ENCODE measurements around the gene GOLT1A.
A peak's percentile ranks its signal among the peaks of the same experiment; 100 is the strongest.

The GOLT1A gene

DNA sequence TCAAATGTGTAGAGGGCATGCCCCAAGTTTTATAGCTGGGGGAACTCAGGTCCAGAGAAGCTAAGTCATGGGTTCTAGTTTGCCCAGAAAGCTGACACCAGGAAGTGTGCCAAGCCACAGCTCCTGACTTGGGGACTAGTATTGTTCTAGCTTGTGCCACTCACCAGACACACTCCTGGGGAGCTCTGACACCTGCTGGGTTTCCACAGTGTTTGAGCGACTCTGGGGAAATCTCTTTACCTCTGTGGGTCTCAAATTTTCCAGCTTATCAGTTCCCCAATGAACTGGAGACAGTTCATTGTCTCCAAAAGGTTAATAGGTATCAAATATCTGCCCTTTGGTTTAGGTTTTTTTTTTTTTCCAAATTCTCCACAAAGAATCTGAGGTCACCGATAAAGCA is 21.7 kb downstream of the GOLT1A start:
- DNase-seq (ENCODE audit: low spot score), result no peak

DNA sequence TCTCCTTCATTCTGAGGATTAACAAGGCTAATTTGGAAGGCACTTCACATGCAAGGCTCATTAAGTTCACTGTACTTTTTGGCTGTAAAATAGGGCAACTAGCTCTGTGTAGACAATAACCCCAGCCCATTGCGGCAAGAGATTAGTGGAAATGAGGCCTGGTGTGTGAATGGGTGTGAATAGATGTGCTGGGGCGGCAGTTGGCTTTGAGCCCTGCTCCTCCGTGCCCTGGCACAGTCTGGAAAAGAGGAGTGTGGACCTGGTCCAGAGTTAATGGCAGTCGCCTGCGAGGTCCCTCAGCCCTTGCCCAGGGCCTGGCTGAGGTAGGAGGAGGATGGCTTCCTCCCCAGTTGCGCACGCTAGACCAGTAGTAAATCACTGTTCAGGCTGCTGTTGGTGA is 22.3 kb downstream of the GOLT1A start:
- DNase-seq (ENCODE audit: low spot score), result no peak

DNA sequence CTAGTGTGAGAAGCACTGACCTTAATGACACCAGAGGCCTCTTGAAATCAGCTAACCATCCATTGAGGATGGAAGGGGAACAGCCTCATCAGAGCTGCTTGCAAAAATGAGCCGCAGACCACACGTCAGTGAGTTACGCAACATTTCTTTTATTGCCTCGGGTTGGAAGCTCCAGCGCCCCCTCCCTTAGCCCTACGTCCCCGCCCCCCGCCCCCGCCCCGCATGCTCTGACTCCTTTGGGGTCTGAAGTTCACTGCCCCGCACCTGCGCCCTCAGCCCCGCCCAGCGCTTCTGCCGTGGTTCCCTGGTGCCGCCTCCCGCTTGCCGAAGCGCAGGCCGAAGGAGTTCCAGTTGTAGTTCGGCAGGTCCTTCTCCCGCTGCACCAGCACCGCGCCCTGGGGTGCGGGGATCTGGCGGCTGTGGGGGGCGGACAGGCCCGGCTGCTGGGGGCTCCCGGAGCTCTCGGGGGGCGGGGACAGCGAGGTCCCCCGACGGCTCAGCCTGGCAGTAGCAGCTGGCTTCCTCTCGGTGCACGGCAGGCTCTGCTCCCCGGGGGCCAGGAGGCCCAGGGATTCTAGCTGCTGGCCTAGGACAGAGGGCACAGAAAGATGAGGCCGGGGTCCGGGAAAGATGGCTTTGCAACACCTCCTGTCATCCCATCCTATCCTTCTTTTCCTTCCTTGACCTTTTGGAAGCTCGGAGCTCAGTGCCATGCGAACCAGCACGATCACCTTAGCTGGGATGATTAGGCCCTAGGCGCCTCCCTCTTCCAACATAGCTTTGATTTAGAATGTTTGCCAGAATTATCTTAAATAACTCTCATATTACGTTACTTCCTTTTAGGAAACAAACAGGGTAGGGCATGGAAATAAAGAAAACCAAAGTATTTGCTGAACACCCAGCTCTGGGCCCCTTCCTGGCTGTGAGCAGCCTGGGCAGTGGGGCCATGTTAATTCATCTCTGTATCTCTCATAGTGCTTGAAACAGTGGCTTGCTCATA is 23.3 kb downstream of the GOLT1A start:
- no peak for DNase-seq (ENCODE audit: low spot score)

DNA sequence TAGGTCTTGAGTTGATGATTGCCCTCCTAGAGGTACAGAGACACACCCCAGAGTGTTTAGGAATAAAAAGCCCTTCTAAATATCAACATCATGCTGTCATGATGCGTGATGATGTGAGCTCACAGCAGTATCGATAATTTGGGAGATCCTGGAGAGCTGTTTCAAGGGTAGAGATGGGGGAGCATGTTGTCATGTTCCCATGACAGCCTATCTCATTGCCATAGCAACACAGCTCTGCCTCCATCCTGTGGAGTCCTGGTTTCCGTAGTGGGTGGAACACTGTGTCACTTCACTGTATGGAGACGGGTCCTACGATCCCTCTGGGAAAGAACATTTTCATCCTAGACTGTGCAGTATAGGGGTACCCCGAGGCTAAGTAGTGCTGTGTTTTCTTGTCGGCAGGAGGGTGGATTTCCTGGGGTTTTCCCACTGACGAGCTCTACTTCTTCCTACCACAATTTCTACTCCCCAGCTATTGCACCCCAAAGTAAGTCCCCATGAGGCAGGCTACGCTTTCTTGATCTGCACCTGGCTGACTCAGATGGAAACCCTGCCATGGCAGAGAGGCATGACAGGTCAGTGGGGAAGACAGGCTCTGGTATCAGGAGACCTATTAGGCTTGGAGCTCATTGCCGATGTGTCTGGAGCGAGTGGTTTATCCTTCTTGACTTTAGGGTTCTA is 24.7 kb downstream of the GOLT1A start:
- no peak for DNase-seq (ENCODE audit: low spot score)

DNA sequence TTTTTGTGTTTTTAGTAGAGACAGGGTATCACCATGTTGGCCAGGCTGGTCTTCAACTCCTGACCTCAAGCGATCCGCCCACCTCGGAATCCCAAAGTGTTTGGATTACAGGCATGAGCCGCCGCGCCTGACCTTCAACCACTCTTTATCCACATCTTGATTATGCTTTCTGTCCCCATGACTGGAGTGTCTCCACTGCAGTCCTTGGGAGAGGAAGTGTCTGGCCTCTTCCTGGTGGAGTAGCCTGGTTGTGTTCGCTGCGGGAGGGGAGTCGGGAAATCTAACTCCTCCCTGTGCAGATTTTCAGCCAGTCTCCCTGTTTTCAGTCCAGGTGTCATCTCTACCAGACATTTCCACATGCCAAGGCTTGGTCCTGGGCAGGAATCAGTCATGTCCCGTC is 27.2 kb downstream of the GOLT1A start:
- no peak for DNase-seq (ENCODE audit: low spot score)

DNA sequence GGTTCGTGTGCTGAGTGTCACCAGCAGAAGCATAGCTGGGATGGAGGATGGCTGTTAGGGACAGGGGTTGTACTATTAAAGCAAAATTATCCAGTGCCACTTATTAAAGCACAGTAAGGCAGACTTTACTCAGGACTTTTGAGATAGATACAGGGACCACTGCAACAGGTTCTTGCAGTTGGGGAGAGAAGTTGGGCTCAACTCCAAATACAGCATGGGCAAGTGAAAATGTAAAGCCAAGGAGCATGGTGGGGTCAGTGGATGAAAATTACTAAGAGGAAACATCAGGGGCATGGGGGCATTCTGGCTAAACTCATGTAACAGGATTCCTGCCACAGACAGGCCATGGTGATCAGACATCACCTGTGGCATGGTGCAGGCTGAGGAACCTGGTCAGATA is 32.7 kb downstream of the GOLT1A start:
- no peak for DNase-seq (ENCODE audit: low spot score)

DNA sequence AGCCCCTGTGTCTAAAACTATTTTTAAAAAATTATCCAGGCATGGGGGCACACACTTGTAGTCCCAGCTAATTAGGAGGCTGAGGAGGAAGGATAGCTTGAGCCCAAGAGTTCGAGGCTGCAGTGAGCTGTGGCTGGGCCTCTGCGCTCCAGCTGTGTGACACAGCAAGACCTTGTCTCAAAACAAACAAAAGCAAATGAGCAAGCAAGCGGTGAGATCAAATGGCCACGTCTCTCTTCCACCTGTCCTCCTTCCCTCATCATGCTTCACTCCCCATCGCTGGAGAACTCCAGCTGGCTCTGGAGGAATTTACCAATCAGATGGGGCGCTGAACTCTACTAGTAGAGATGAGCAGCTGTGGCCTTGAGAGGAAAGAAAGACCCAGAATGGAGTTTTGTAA is 33.7 kb downstream of the GOLT1A start:
- no peak for DNase-seq (ENCODE audit: low spot score)

DNA sequence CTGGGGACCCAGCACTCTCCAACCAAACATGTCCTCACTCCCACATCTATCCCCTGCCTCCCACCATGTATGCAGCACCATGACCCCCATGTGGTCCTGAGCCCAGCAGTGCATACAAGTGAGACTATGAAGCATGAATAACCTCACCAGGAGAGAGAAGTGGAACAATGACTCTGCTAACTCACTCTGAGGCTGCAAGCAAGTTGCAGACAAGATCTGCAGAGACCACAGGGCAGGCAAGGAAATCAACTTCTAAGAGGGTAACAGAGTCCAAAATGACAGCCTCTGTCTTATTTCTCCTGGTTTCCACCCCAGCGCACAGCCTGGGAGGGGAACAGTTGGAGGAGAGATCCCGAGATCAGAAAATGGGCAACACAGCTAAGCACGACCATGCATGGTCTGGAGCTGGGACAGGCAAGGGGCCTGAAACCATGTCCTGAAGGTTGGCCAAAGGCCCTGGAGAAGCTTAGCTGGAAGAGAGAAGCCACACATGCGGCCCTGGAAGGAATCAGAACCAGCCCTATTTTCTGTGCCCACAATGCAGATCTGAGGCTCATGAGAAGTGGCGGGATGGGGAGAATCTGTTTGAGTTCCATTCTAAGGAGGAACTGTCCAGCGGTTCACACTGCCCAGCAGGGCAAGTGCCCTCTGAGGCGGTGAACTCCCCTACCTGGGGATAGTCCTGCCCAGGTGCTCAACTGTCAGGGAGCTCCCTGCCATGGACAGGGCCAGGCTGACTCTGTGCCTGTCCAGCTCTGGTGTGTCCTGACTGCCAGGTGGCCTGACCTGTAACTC is 35.1 kb downstream of the GOLT1A start:
- DNase-seq (ENCODE audit: low spot score), result no peak

DNA sequence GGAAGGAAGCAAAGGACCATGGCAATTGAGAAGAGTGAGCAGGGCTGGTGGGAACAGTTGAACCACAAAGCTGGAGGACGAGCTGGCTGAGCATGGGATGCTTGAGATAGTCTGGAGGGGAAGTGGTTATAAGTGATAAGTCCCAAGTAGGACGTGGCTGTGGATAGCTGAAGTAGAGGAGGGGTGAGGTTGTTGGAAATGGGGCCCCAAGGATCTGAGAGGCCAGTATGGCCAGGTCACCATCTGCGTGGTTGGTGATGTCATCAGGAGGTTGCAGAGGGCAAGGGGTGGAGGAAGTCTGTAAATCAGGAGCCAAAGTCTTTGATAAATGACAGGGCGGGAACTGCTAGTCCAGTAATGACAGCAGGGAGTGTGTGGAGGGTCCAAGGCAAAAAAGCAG is 36.7 kb downstream of the GOLT1A start:
- DNase-seq (ENCODE audit: low spot score), result no peak

DNA sequence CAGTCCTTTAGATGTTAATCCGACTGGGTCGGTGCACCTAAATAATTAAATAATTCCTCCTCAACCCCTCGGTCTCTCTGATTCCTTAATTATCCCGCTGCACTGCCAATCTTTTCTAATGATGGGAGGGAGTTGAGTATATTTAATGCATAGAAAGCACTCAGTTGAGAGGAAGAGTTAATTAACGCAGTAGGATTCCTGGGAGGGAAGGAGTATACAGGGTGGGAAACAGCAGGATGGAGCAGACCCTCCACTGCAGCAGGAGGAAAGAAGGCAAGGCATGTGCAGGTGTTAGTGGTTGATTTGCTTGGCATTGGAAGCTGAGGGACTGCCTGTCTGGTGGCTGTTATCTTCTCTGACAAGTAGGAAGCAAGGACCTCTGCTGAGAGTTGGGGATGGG is 37.7 kb downstream of the GOLT1A start:
- no peak for DNase-seq (ENCODE audit: low spot score)

DNA sequence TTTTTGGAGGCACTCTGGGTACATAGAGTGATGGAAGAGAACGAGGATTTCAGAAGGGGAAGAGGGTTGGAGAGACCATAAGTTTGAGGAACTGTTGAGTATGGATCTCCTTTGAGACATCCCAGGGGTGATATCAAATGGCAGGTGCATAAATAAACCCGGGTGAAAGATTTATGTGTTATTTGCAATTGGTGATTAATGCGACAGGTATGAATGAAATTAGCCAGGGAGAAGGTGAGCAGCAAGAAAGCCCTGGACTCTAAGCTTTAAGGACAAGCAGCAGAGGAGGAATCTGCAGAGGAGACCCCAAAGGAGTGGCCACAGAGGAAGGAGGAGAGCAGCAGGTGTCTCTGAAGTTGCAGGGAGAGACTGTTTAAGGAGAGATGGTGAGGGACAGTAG is 38.8 kb downstream of the GOLT1A start:
- DNase-seq (ENCODE audit: low spot score), result no peak

DNA sequence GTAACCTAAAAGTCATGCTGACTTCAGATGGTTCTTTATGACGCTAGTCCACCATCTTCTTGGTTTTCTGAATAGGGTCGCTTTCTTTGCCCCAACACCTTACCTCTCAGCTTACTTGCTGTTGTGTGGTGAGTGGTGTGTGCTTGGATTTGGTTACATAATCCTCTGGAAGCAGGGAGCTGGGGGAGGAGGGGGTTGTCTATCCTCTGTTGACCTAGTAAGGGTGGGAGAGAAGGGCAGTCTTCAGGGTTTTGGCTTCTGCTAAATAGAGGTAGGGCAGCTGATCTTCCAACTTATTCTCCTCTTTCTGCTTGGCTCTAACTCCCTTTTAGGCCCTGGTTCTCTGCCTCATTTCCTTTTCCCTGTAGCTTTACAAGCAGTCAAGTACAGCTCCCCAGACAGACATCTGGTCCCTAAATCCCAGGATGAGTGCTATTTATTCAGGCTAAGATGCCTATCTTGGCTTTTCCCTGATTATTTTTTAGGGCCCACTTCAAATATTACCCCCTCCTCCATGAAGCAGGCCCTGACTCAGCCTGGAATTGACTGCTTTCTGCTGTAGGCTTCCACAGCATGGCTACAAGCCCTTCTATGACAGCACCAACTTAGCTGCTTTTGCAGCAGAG is 41.3 kb downstream of the GOLT1A start:
- no peak for DNase-seq (ENCODE audit: low spot score)

DNA sequence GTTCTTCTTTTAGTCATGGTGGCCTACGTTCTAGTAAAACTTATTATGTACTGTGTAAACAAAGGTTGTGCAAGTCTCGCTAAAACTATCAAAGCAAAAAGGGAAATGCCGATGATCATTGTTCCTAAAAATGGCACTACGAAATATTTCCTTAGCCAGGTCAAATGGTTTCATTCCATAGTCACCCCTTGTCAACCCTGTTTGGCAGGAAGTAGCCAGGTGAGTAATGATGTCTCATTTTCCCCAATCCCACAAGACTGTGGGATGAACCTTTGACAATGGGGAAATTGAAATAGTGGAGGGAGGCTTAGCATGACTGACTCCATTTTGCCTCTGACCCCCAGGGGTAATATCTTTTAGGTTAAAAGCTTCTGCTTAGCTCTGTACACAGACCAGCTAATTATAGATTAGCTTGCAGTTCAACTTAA is 42.0 kb downstream of the GOLT1A start:
- no peak for DNase-seq (ENCODE audit: low spot score)

DNA sequence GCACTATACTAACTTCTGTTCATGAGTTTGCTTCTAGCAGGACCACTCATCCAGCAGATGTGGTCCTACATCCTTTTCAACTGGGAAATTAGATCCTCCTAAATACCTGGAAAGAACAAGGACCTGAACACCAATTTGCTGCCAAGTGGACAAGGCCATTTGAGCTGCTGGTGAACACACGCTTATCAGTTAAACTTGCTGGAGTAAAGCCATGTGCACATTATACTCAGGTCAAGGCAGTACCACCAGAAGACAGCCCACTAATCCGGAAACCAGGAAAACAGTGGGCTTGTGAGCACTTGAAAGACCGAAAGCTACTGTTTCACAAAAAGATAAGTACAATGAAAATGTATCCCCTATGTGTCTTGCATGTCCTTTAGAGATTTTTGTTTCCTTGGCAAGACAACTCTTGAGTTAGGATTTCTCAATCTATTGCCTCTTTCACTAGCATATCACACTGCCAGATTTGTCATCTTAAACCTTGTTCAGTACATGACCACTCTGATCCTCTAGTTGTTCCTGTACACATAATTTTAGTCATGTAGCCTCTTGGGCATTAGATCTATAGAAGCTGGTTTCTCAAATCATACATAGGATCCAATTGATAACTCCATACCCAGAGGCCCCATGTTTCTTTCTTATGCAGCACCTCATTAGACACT is 43.2 kb downstream of the GOLT1A start:
- DNase-seq (ENCODE audit: low spot score), result no peak

DNA sequence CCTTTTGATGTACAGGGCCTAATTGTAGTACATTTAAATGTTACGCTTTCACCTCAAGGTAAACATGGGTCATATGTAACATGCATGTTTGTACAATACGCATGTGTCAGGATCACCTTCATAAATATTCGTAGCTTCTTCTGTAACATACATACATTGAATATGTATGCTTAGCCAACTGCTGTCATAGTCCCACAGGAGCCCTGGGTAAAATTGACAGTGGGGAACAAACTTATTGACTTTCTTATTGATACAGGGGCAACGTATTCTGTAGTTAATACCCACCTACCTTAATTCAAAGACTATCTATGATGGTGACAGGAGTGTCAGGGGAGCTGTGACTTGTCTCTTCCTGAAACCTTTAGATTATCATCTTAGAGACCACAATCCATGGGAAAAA is 43.9 kb downstream of the GOLT1A start:
- no peak for DNase-seq (ENCODE audit: low spot score)

DNA sequence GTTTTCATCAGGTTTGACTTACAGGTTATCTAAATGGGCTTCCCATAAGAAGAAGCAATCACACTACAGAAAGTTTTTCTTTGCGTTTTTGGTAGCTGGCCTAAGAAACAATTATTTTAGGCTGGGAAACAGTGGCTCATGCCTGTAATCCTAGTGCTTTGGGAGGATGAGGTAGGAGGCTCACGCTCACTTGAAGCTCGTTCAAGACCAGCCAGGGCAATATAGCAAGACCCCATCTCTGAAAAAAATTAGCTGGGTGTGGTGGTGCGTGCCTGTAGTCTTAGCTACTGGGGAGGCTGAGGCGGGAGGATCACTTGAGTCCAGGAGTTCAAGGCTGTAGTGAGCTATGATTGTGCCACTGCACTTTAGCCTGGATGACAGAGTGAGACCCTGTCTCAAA is 46.1 kb downstream of the GOLT1A start:
- no peak for DNase-seq (ENCODE audit: low spot score)

DNA sequence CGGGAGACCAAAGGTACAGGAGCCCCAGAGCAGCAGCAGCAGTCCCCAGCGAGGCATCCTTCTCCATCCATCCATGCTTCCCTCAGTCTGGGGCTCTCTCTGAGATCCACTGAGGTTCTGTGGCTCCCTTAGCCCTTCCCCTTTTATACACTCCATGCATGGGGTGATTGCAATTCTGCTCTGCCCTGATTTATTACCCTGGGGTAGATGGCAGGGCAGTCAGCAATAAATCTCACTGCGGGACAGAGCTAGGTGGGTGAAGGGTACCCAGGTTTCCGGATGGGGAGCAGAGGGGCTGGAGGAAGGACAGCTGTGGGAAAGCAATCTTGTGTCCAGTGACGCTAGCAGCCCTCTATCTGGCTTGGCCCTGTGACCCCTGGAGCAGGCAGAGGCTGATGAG is 47.6 kb downstream of the GOLT1A start, which contains the start of gene REN:
Gene REN, minus strand, starts transcription at position 119 of the 400 bp plus-strand sequence. Its CDS starts 44 bp downstream, at position 75.
- DNase-seq (ENCODE audit: low spot score), result no peak

DNA sequence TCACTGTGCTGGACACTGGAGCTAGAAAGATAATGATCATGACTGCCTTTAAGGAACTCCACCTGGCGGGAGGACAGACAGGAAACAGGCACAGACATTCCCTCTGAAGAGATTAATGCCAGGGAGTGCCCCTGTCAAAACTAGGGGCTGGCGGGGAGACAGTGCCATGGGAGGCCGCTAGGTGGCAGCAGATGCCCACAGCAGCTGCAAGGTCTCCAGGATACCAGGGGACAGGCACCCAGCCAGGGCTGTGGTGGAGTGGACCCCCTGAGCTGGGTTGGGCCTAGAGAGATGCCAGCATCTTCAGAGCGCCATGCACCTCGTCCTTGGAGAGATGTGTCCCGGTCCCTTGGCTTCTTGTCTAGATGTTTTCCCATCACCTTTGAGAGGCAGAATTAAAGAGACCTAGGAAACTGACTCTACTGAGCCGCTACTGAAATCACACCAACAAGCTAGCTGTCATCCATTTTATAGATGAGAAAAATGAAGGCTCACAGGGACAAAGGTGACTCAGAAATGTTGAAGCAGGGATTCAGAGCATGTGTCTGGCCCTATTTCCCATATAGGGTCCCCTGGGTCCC is 51.2 kb downstream of the GOLT1A start:
- peak; percentile 66 for DNase-seq (ENCODE audit: low spot score)

DNA sequence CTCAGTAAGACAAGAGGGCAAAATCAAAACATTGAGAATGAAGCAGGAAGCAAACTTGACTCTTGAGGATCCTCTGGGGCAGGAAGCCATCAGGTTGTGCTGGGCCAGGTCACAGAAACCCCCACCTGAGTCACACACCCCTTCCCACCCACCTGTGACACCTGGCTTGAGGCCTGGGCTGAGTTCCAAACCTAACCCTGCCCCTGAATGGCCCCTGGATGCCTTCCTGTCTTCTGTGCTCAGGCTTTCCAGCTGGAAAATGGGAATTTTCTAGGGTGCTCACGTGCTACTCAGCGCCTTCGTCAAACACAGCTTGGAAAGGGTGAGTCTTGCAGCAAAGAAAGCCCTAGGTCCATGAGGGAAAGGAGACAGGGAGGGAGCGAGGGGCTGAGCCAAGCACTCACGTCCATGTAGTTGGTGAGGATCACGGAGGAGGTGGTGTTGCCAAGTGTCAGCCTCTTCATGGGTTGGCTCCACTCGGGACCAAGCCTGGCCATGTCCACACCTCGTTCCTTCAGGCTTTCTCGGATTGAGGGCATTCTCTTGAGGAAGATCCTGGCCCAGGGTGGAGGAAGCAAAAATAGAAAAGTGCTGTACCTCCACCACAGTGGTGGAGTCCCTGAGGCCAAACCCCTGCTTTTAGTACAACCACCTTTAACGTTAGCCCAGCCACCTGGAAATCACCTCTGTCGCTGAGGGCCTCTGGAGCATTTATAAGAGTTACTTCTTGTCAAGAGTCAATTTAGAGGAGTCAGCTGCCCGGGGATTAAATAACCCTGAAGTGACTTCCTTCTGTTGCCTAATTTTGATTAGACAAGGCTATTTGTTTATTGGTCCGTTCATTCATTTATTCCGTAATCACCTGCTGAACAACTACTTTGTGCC is 51.9 kb downstream of the GOLT1A start:
- no peak for DNase-seq (ENCODE audit: low spot score)

DNA sequence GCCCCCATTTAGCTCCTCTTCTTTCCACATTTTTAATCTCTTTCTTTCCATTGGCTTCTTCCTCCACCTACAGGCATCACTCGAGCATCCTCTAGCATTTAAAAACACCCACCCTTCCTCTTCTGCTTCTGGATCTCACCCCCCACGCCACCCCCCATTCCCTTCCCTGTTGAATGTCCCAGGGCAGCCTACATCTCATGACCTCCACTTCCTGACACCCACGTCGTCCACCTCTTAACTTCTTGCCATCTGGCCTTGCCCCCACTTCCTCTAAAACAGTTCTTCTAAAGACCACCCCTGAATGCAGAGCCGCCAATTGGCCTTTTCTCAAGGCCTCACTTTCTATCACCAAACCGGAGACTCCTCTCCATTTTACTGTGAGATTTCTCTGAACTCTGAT is 55.8 kb downstream of the GOLT1A start:
- no peak for DNase-seq (ENCODE audit: low spot score)
